22Rv1 (cell line): ENCODE data around the gene AUTS2.

Experiments used
- ZFX ChIP-seq: fragments of 450-650 bp; IDR thresholded peaks from 2 replicates; pipeline ENCODE4 v1.6.1; 2017; ENCODE audit warnings: antibody characterized with exemption, borderline replicate concordance
- TF ChIP-seq, protein P1 (sequence below): fragments of 450-650 bp; IDR thresholded peaks from 2 replicates; pipeline ENCODE4 v1.5.1; 2017; ENCODE audit warnings: mild to moderate bottlenecking

GRCh38 chr7:70762696-70763095 is 1164.4 kb downstream of the AUTS2 start:
- TF ChIP-seq, protein P1, sequence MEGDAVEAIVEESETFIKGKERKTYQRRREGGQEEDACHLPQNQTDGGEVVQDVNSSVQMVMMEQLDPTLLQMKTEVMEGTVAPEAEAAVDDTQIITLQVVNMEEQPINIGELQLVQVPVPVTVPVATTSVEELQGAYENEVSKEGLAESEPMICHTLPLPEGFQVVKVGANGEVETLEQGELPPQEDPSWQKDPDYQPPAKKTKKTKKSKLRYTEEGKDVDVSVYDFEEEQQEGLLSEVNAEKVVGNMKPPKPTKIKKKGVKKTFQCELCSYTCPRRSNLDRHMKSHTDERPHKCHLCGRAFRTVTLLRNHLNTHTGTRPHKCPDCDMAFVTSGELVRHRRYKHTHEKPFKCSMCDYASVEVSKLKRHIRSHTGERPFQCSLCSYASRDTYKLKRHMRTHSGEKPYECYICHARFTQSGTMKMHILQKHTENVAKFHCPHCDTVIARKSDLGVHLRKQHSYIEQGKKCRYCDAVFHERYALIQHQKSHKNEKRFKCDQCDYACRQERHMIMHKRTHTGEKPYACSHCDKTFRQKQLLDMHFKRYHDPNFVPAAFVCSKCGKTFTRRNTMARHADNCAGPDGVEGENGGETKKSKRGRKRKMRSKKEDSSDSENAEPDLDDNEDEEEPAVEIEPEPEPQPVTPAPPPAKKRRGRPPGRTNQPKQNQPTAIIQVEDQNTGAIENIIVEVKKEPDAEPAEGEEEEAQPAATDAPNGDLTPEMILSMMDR, result no peak
- no peak for TF ChIP-seq ZFX
